ENCODE data around the gene RC3H2.
A peak's percentile ranks its signal among the peaks of the same experiment; 100 is the strongest.
"Not testable (repeated sequence)": the region's sequence is repeated elsewhere in the genome, so short reads cannot be mapped to it uniquely, and the experiment has no call there.

Gene RC3H2

GRCh38 chr9:122844137-122844536, 61.0 kb downstream of the RC3H2 start:
- DNase-seq = no peak

GRCh38 chr9:122841501-122841900, 63.7 kb downstream of the RC3H2 start:
- no peak for DNase-seq

- DNase-seq = not testable (repeated sequence)
Observed at GRCh38 chr9:122838441-122838840, 66.7 kb downstream of the RC3H2 start.

GRCh38 chr9:122837266-122837850, 67.8 kb downstream of the RC3H2 start:
- no peak for DNase-seq

GRCh38 chr9:122835313-122835731, 69.8 kb downstream of the RC3H2 start:
- DNase-seq = no peak

- no peak for DNase-seq
Observed at GRCh38 chr9:122832194-122832593, 73.0 kb downstream of the RC3H2 start.

- not testable (repeated sequence) for DNase-seq
Observed at GRCh38 chr9:122828965-122829284, 76.2 kb downstream of the RC3H2 start.

- DNase-seq = no peak
Observed at GRCh38 chr9:122827761-122828093, 77.4 kb downstream of the RC3H2 start.

GRCh38 chr9:122822938-122823337, 82.2 kb downstream of the RC3H2 start:
- no peak for DNase-seq

GRCh38 chr9:122822056-122822455, 83.1 kb downstream of the RC3H2 start:
- no peak for DNase-seq

- no peak for DNase-seq
Observed at GRCh38 chr9:122821278-122821943, 83.7 kb downstream of the RC3H2 start.

GRCh38 chr9:122820490-122820845, 84.7 kb downstream of the RC3H2 start:
- no peak for DNase-seq

GRCh38 chr9:122819791-122820489, 85.2 kb downstream of the RC3H2 start:
- no peak for DNase-seq

GRCh38 chr9:122819326-122819725, 85.8 kb downstream of the RC3H2 start:
- no peak for DNase-seq

- no peak for DNase-seq
Observed at GRCh38 chr9:122816163-122816867, 88.8 kb downstream of the RC3H2 start.

- DNase-seq = no peak
Observed at GRCh38 chr9:122815544-122815943, 89.6 kb downstream of the RC3H2 start.

GRCh38 chr9:122814545-122814944, 90.6 kb downstream of the RC3H2 start:
- DNase-seq = no peak

GRCh38 chr9:122812736-122813135, 92.4 kb downstream of the RC3H2 start:
- no peak for DNase-seq

- peak; percentile 70 for DNase-seq
Observed at GRCh38 chr9:122810306-122810946, 94.7 kb downstream of the RC3H2 start.

- DNase-seq = not testable (repeated sequence)
Observed at GRCh38 chr9:122809261-122809660, 95.9 kb downstream of the RC3H2 start.

- DNase-seq = no peak
Observed at GRCh38 chr9:122808141-122808540, 97.0 kb downstream of the RC3H2 start.

GRCh38 chr9:122807271-122807900, 97.8 kb downstream of the RC3H2 start:
- no peak for DNase-seq

GRCh38 chr9:122806661-122807060, 98.5 kb downstream of the RC3H2 start:
- DNase-seq = no peak
